Skeletal muscle satellite cell (primary cell): ENCODE results near the gene FBXW9.

Experiments
- H3K27me3 ChIP-seq: 2 replicates; pipeline ENCODE4 v1.7.0; 2013; ENCODE audit warnings: low read length; ENCODE audit not compliant: control insufficient read depth, insufficient read depth
- H3K36me3 ChIP-seq: 2 replicates; pipeline ENCODE4 v1.7.0; 2013; ENCODE audit warnings: mild to moderate bottlenecking, control low read depth, low read length; ENCODE audit not compliant: insufficient read depth
- H3K4me1 ChIP-seq: 2 replicates; pipeline ENCODE4 v1.7.0; 2013; ENCODE audit warnings: low read length; ENCODE audit not compliant: control insufficient read depth, insufficient read depth
- H3K4me2 ChIP-seq: 2 replicates; pipeline ENCODE4 v1.7.0; 2013; ENCODE audit warnings: mild to moderate bottlenecking, low read length
- H3K4me3 ChIP-seq: 2 replicates; pipeline ENCODE4 v1.7.0; 2013; ENCODE audit warnings: low read length
- H3K9ac ChIP-seq: 2 replicates; pipeline ENCODE4 v1.7.0; 2013; ENCODE audit warnings: mild to moderate bottlenecking, low read depth, low read length, moderate library complexity
- H3K9me3 ChIP-seq: replicated peaks from 2 replicates; pipeline ENCODE4 v1.7.0; 2013; ENCODE audit warnings: mild to moderate bottlenecking, control low read depth, low read length

FBXW9 gene

DNA sequence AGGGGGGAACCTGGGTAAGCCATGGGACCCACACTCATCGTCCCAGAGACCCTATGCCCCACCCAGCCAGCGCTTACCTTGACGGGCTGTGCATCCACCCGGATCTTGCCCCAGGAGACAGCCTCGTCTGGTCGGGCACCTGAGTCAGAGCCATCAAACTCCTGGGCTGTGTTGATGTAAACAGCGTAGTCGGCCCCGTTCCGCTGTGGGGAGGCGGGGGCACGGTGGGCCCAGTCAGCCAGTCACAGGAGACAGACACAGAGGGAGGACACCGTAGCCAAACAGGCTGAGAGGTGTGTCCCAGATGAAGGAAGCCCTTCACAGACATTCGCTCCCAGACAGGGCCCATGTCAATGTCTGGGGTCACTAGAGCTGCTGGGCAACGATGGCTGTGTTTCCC, 20.5 kb downstream of the FBXW9 start:
- H3K4me3 ChIP-seq = no peak overlapping the region
- peaks cover 50% of the 10 kb centered on the region for H3K36me3 ChIP-seq
- no peaks in the 10 kb centered on the region for H3K9me3 ChIP-seq
- H3K27me3 ChIP-seq = no peaks in the 10 kb centered on the region
- H3K4me1 ChIP-seq = no peaks in the 10 kb centered on the region
- H3K9ac ChIP-seq = no peak overlapping the region
- H3K4me2 ChIP-seq = no peak overlapping the region

DNA sequence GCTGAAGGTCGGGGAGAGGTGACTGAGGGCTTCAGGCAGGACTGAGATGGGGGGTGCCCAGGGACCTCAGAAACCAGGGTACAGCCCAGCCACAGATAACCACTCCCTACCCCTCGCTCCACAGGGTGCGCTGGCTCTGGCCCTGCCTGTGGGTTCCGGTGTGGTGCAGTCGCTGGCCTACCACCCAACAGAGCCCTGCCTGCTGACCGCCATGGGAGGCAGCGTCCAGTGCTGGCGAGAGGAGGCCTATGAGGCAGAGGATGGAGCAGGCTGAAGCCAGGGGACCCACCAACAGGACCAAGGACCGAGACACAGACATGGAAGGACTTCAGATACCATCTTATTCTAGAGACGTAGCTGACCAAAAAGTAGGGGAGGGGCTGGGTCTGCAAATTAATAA, 21.0 kb downstream of the FBXW9 start:
- peaks cover 3% of the 10 kb centered on the region for H3K4me1 ChIP-seq
- peaks cover 50% of the 10 kb centered on the region for H3K36me3 ChIP-seq
- no peak overlapping the region for H3K9ac ChIP-seq
- no peak overlapping the region for H3K4me2 ChIP-seq
- no peaks in the 10 kb centered on the region for H3K27me3 ChIP-seq
- no peaks in the 10 kb centered on the region for H3K9me3 ChIP-seq
- H3K4me3 ChIP-seq = no peak overlapping the region

- H3K4me3 ChIP-seq = no peak overlapping the region
- H3K4me1 ChIP-seq = peaks cover 16% of the 10 kb centered on the region
- no peak overlapping the region for H3K9ac ChIP-seq
- no peaks in the 10 kb centered on the region for H3K27me3 ChIP-seq
- no peaks in the 10 kb centered on the region for H3K9me3 ChIP-seq
- H3K4me2 ChIP-seq = no peak overlapping the region
- peaks cover 40% of the 10 kb centered on the region for H3K36me3 ChIP-seq
These were observed 23.7 kb downstream of the FBXW9 start for GRCh38 chr19:12672744-12673143.

DNA sequence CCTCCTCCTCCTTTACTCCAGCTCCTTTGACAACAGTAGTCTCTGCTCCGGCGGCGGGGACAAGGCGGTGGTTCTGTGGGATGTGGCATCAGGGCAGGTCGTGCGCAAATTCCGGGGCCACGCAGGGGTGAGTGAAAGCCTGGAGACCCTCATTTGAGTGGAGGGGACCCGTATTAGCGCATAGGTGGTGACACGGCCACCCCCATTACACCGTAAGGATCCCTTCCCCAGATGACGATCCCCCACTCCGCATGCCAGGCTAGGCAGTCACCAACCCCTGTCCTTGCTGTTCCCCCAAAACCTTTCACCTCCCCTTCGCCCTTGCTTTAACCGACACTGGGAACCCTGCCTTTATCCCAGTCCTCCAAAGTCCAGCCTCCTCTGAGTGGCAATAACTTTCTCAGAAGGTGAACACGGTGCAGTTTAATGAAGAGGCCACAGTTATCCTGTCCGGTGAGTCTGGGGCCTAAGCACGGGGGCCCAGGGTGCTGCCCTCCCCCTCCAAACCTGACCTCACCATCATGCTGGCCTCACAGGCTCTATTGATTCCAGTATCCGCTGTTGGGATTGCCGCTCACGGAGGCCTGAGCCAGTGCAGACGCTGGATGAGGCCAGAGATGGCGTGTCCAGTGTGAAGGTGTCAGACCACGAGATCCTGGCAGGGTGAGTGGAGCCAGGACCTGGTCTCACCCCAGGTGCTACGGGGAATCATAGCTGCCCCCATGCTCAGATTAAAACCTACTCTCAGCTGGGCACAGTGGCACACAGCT, 26.1 kb downstream of the FBXW9 start:
- Histone ChIP-seq H3K9ac (peak overlapping the region; percentile 94), H3K27me3 (no peaks in the 10 kb centered on the region), H3K4me3 (peak overlapping the region; percentile 87), H3K4me2 (peak overlapping the region; percentile 95), H3K36me3 (peaks cover 19% of the 10 kb centered on the region), H3K4me1 (peaks cover 17% of the 10 kb centered on the region), H3K9me3 (no peaks in the 10 kb centered on the region)

DNA sequence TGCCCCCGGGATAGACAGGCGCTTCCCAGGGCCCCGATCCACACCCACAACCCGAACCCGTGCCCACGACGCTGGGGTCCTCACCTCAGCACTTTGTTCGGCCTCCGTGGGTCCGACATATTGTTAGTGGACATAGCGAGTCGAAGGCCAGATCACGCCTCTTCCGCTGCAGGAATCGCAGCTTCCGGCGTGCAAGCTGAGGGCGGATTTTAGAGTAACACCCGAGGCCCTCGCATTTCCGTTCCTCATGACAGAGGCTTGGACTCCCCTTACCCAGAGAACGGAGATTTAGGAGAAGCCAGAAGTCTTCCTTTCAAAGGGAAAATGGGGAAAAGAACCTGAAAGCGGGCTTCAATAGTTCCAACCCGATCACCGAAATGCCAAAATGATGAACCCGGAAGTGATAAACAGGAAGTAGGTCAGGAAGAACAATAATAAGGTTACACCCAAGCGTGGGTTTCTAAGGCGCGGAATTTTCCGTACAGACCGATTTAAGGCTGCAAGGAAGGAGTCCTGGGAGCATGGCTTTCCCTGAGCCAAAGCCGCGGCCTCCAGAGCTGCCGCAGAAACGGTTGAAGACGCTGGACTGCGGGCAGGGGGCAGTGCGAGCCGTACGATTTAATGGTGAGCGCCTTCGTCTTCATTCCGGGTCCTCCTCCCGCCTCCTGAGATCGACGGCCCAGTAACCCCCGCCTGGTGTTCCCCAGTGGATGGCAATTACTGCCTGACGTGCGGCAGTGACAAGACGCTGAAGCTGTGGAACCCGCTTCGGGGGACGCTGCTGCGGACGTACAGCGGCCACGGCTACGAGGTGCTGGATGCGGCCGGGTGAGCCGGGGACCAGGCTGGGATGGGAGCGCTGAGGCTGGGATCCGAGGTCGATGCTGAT, 26.9 kb downstream of the FBXW9 start:
- Histone ChIP-seq H3K4me1 (peaks cover 17% of the 10 kb centered on the region), H3K9ac (peak overlapping the region; percentile 94), H3K9me3 (no peaks in the 10 kb centered on the region), H3K27me3 (no peaks in the 10 kb centered on the region), H3K36me3 (peaks cover 15% of the 10 kb centered on the region), H3K4me3 (peak overlapping the region; percentile 87), H3K4me2 (peak overlapping the region; percentile 95)

DNA sequence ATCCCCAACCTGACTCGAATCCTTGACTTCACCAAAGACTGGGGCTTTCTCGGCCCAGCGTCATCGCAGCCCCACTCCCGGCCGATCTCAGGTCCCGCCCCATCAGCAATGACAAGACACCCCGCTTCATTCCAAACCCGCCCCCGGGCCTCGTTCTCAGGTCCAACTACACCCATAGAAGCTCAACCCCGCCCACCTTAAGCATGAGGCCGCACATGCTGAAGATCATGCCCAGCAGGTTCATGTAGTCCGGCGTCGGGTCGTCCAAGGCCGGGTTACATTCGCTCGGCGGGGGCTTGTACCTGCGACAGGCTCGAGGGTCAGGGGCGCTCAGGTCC, 27.5 kb downstream of the FBXW9 start:
- H3K9me3 ChIP-seq = no peaks in the 10 kb centered on the region
- peak overlapping the region; percentile 87 for H3K4me3 ChIP-seq
- H3K4me1 ChIP-seq = peaks cover 17% of the 10 kb centered on the region
- H3K27me3 ChIP-seq = no peaks in the 10 kb centered on the region
- H3K9ac ChIP-seq = peak overlapping the region; percentile 94
- H3K4me2 ChIP-seq = peak overlapping the region; percentile 95
- peaks cover 9% of the 10 kb centered on the region for H3K36me3 ChIP-seq

GRCh38 chr19:12668346-12668745, 28.1 kb downstream of the FBXW9 start:
- Histone ChIP-seq H3K27me3 (no peaks in the 10 kb centered on the region), H3K4me3 (peak overlapping the region; percentile 87), H3K9ac (peak overlapping the region; percentile 94), H3K36me3 (peaks cover 8% of the 10 kb centered on the region), H3K4me2 (peak overlapping the region; percentile 95), H3K4me1 (peaks cover 17% of the 10 kb centered on the region), H3K9me3 (no peaks in the 10 kb centered on the region)

DNA sequence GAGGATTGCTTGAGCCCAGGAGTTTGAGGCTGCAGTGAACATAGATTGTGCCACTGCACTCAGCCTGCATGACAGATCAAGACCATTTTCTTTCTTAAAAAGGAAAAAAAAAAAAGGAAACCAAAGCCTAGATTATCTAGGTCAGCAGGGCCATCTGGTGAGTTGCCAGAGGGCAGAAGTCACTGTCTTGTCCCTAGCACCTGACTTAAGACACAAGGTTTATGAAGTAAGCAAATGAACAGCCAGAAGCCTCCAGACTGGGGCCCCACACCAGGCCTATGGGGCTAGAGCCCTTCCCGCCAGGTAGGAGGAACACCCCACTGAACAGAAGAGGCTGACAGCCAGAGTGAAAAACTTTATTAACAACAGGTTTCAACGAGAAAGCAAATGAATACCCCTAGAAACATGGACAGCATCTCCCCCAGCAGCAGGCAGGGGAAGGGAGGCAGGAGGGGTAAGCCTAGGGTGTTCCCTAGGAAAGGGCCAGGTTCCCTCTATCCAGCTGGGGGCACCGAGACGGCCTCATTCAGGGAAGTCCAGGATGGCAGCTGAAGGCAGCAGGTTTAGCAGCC, 28.6 kb downstream of the FBXW9 start:
- Histone ChIP-seq H3K27me3 (no peaks in the 10 kb centered on the region), H3K9ac (peak overlapping the region; percentile 94), H3K4me2 (peak overlapping the region; percentile 95), H3K9me3 (no peaks in the 10 kb centered on the region), H3K4me3 (peak overlapping the region; percentile 87), H3K36me3 (peaks cover 5% of the 10 kb centered on the region), H3K4me1 (peaks cover 17% of the 10 kb centered on the region)

DNA sequence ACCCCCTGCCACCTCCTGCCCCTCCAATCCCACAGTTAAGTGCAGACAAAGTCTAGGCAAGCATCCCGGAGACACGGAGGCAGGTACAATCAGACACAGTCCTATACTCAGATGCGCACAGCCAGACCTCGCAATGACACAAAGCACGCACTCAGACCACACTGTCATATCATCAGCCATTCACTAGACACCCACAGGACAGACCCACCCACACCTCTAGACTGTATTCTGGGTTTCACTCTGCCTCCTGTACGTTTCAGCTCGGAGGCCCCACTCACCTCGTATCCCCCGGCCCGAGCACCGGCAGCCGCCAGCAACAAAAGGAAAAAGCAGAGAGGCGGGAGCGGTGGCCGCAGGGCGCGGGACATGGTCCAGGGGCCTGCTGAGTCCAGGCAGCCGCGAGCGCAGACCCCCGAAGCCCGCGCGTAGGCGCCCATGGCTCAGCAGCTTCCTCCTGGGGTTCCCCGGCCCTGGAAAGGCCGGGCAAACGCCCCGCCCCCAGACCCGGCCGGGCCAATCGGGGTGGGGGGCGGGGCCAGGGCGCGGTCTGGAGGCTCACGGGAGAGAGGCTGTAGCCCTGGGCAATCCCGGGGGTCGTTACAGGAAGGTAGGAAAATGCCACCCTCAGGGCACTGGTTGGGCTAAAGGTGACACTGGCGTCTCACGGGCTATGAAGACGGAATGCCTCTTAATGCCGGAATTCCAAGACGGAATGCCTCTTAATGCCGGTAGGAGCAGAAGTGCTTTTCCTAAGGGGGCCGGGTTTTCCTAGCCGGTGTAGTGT, 30.0 kb downstream of the FBXW9 start, which contains the start of the genes MAN2B1 and WDR83:
Gene MAN2B1 (minus strand): TSS at position 478 of the 784 bp plus-strand sequence. CDS start 41 bp downstream, at position 437.
Gene WDR83 (plus strand): TSS at position 543 of the 784 bp plus-strand sequence. CDS start 2,984 bp downstream, outside the sequence.
- Histone ChIP-seq H3K9me3 (no peaks in the 10 kb centered on the region), H3K27me3 (no peaks in the 10 kb centered on the region), H3K9ac (peak within 1 kb of the TSS; percentile 89), H3K4me2 (peak within 1 kb of the TSS; percentile 95), H3K36me3 (peaks cover 6% of the 10 kb centered on the region), H3K4me1 (peaks cover 17% of the 10 kb centered on the region), H3K4me3 (peak within 1 kb of the TSS; percentile 85)

DNA sequence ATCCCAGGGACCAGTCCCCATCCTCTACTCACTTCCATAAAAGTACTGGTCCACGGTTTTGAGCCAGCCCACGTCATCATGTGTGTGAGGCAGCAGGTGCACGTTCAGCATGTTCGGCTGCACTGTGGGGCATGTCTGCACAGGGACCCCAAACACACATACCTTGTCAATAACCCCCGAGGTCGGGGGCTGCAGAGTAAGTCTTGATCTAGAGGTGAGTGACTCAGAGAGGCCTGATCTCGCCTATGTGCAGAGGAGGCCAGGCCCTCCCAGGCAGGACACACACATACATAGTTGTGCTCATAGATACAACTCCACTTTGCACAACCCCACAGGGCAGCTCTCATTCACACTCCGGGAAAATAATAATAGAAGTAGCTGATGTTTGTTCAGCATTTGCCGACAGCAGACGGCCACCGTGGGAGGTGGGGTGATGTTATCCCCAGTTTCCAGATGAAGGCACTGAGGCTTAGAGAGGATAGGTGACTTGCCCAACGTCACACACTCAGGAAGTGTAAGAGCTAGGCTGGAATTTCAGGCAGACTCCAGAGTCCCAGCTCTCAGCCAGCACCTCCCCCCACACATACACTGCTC, 30.7 kb downstream of the FBXW9 start:
- H3K4me1 ChIP-seq = peaks cover 17% of the 10 kb centered on the region
- peaks cover 13% of the 10 kb centered on the region for H3K36me3 ChIP-seq
- peak overlapping the region; percentile 85 for H3K4me3 ChIP-seq
- no peaks in the 10 kb centered on the region for H3K27me3 ChIP-seq
- H3K4me2 ChIP-seq = peak overlapping the region; percentile 95
- H3K9ac ChIP-seq = peak overlapping the region; percentile 89
- no peaks in the 10 kb centered on the region for H3K9me3 ChIP-seq
